ENCODE data around the gene SYCN. TPM values are rescaled to one million over a fixed set of nuclear protein-coding genes. Genes with fewer than 3 reads are reported as not detected.

The SYCN gene
- total RNA-seq (2021; ENCODE audit: unreplicated experiment) (not detected), Bru-seq, nascent RNA (not detected), BruChase-seq, experiment 1, labeled RNA remaining after a 6-hour chase (not detected), BruChase-seq, experiment 2, labeled RNA remaining after a 2-hour chase (not detected)
- polyA plus RNA-seq (2012), result not detected in 2 replicates
- long read RNA-seq, result 0 reads

- Histone ChIP-seq H3K9me3 (ENCODE audit: control insufficient read depth in 1 of 2, insufficient read depth in 1 of 2, low read depth in 1 of 2, low read length in 2 of 2) (no peaks in the 10 kb centered on the region), H3K9me2 (ENCODE audit: insufficient read depth) (no peaks in the 10 kb centered on the region), H3K27ac (ENCODE audit: low read depth, low read length) (no peak within 1 kb of the TSS; the same call in 1 of the 2 replicates), H3K79me2 (ENCODE audit: insufficient read depth, low read length) (no peaks in the 10 kb centered on the region), H4K20me1 (ENCODE audit: insufficient read depth) (no peaks in the 10 kb centered on the region), H3K4me3 (replicated peaks in 1 of 2; ENCODE audit: low read depth in 1 of 2, low read length in 2 of 2) (no peak within 1 kb of the TSS), H3K36me3 (ENCODE audit: control insufficient read depth in 1 of 2, insufficient read depth in 2 of 2, low read length in 2 of 2) (no peaks in the 10 kb centered on the region), H3K27me3 (ENCODE audit: insufficient read depth, low read length) (no peaks in the 10 kb centered on the region), H3K4me2 (ENCODE audit: low read length) (no peak within 1 kb of the TSS), H2AFZ (ENCODE audit: low read depth, low read length, poor library complexity, severe bottlenecking) (no peak within 1 kb of the TSS), H3K9ac (ENCODE audit: low read length) (no peak within 1 kb of the TSS), H3K4me1 (ENCODE audit: control insufficient read depth in 1 of 2, insufficient read depth in 2 of 2, low read length in 2 of 2) (peaks cover 7 to 8% of the 10 kb centered on the region in 2 experiments; a peak in 3 of 4 replicates)
- CTCF ChIA-PET, result interaction anchor here (0.9 to 1.0 kb wide), 2 partner anchors 81 to 273 kb away, joined by 3 to 4 read pairs; partner anchors contain the start of genes MRPS12 and SARS2
- POLR2A ChIA-PET, result no interaction called here
- no peak for ATAC-seq
- intact Hi-C loops (cut with micrococcal nuclease), result no loop called here
- no TSS peak for BruUV-seq (replicated peaks)
- RAD21 ChIA-PET (ENCODE audit: low non-redundant PET in 1 of 2, low total read pairs in 2 of 2, uncharacterized antibody in 2 of 2, unreplicated experiment in 2 of 2), result no interaction called here
- DNase-seq (ENCODE audit: low read depth, low spot score), result no peak
- TF ChIP-seq EZH2 (IDR thresholded peaks at IDR 0.05), result no peak
- TF ChIP-seq REST (IDR thresholded peaks at IDR 0.05; ENCODE audit: low read depth), result no peak
- TF ChIP-seq SRF (IDR thresholded peaks at IDR 0.05; ENCODE audit: low read depth), result no peak
- TF ChIP-seq RAD21 (IDR thresholded peaks at IDR 0.05; ENCODE audit: low read depth), result no peak
- TF ChIP-seq ATF3 (IDR thresholded peaks at IDR 0.05), result no peak
- no peak for TF ChIP-seq SP1 (IDR thresholded peaks at IDR 0.05; ENCODE audit: low read depth)
- TF ChIP-seq POLR2A (IDR thresholded peaks at IDR 0.05; ENCODE audit: borderline replicate concordance, extremely low read depth, insufficient read depth, insufficient read length), result no peak
- TF ChIP-seq ZBTB33 (IDR thresholded peaks at IDR 0.05; ENCODE audit: extremely low read depth, insufficient replicate concordance, low read length), result no peak
- no peak for TF ChIP-seq CTCF (IDR thresholded peaks at IDR 0.05 in 2 of 3, conservative IDR thresholded peaks at IDR 0.05 in 1 of 3; ENCODE audit: borderline replicate concordance in 1 of 3, insufficient read depth in 1 of 3, low read depth in 2 of 3, low read length in 2 of 3)
- TF ChIP-seq CEBPB (IDR thresholded peaks at IDR 0.05; ENCODE audit: low read depth), result no peak
- TF ChIP-seq TCF7L2 (IDR thresholded peaks at IDR 0.05; ENCODE audit: borderline replicate concordance, extremely low read depth, insufficient read depth, insufficient read length), result no peak
- no peak for TF ChIP-seq POLR2AphosphoS5 (IDR thresholded peaks at IDR 0.05; ENCODE audit: low read depth, low read length)
- TF ChIP-seq JUND (IDR thresholded peaks at IDR 0.05), result no peak
- TF ChIP-seq CBX3 (IDR thresholded peaks at IDR 0.05; ENCODE audit: low read depth), result no peak
- no peak for TF ChIP-seq FOSL1 (IDR thresholded peaks at IDR 0.05; ENCODE audit: low read depth)
- TF ChIP-seq SIN3A (IDR thresholded peaks at IDR 0.05; ENCODE audit: low read depth), result no peak
- no peak for TF ChIP-seq EGR1 (IDR thresholded peaks at IDR 0.05; ENCODE audit: low read depth)
- TF ChIP-seq ZNF274 (IDR thresholded peaks at IDR 0.05; ENCODE audit: low read depth, low read length), result no peak
Observed at GRCh38 chr19:39203372-39204341, at the start of gene SYCN. Gene SYCN (minus strand): TSS chr19:39204263. CDS start chr19:39204254, 9 bp downstream.

Measured in HCT116 (cell line).